ENCODE results near the gene SCN5A.

- TF ChIP-seq EGR1 (IDR thresholded peaks at IDR 0.05; ENCODE audit: low read depth in 2 of 2) (no peak), CTCF (IDR thresholded peaks at IDR 0.05; ENCODE audit: low read depth, low read length, missing input control) (no peak), ATF3 (IDR thresholded peaks at IDR 0.05) (no peak), YY1 (IDR thresholded peaks at IDR 0.05) (no peak), TAF1 (conservative IDR thresholded peaks at IDR 0.05) (no peak), REST (IDR thresholded peaks at IDR 0.05) (no peak), HNF4G (IDR thresholded peaks at IDR 0.05) (no peak)
Observed at GRCh38 chr3:38578551-38578950, 70.9 kb downstream of the SCN5A start.

Measured in liver (tissue), 3 donors.